ENCODE results near the gene HOXC9.

GRCh38 chr12:53976172-53976822 lies 23.7 kb upstream of the HOXC9 start:
- TF ChIP-seq POLR2AphosphoS5 (IDR thresholded peaks at IDR 0.05) (no peak), CTCF (IDR thresholded peaks at IDR 0.05 in 8 of 11, conservative IDR thresholded peaks at IDR 0.05 in 3 of 11) (no peak), POLR2A (IDR thresholded peaks at IDR 0.05) (no peak)
